Measurements from ENCODE around the gene MYO1H.
"Not testable (repeated sequence)": the region's sequence is repeated elsewhere in the genome, so short reads cannot be mapped to it uniquely, and the experiment has no call there.

Gene MYO1H

DNA sequence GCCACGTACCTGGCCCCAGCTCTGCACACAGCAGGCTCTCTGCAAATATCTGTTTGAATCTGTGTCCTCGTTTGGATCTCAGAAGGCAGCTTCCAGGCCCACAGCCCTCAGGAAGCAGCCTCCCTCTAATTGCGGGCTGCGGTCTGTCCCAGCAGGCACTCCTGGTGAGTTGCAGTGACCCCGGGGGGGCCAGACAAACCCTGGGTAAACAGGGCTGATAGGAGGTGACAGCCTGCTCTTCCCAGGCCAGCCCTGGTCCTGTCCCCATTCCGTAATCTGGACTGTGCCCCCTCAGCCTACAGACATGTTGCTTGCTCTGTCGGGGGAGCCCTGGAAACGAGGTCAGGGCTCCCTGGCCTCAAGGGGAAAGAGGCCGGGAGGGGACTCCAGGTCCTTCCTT, 40.6 kb upstream of the MYO1H start:
- no peak overlapping the region for H3K4me3 ChIP-seq (replicated peaks; ENCODE audit: low read depth, low read length)
- TF ChIP-seq, protein P1, sequence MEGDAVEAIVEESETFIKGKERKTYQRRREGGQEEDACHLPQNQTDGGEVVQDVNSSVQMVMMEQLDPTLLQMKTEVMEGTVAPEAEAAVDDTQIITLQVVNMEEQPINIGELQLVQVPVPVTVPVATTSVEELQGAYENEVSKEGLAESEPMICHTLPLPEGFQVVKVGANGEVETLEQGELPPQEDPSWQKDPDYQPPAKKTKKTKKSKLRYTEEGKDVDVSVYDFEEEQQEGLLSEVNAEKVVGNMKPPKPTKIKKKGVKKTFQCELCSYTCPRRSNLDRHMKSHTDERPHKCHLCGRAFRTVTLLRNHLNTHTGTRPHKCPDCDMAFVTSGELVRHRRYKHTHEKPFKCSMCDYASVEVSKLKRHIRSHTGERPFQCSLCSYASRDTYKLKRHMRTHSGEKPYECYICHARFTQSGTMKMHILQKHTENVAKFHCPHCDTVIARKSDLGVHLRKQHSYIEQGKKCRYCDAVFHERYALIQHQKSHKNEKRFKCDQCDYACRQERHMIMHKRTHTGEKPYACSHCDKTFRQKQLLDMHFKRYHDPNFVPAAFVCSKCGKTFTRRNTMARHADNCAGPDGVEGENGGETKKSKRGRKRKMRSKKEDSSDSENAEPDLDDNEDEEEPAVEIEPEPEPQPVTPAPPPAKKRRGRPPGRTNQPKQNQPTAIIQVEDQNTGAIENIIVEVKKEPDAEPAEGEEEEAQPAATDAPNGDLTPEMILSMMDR (IDR thresholded peaks at IDR 0.05; ENCODE audit: low read length, missing control alignments) = no peak
- DNase-seq (ENCODE audit: low read depth) = no peak

DNA sequence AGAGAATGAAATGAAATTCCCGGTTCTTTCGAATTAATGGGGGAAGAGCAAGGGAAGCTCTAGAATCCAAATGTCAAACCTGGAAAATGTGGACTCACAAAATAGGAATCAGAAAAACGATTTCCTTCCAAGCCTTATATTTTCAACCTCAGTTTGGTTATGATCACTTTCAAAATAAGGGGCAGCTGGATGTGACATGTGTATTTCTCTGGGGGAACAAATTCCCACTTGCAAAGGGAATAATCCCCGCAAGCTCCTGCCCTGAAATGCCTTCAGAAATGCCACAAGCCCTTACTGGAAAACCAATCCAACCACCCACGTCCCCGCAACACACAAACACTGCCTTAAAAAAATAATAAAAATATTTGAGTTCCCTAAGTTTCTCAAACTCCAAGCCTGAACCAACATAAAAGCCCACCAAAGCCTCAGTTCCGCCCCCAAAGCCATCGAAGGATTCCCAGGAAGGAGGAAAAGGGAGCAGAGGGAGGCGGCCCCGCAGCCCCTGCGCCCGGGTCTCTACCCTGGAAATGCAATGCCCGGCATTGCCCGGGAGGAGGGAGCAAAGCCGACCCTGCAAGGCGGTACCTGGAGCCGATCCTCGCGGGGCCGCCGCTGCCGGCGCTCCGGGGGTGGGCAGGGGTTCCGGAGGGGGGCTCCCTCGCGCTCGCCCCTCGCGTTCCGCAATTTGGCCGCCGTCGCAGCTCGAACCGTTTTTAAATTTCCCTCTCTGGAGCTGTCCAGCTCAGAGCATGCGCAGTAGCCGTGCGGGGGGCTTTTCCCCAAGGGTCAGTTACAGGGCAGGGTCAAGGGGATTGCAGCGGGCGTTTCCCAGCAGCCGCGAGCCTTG, 38.9 kb upstream of the MYO1H start, which contains the start of gene FOXN4:
FOXN4 (minus strand) TSS at position 751 of the 847 bp plus-strand sequence. CDS start 963 bp downstream, outside the sequence.
- TF ChIP-seq, protein P1 (IDR thresholded peaks at IDR 0.05; ENCODE audit: low read length, missing control alignments) = no peak
- no peak within 1 kb of the TSS for H3K4me3 ChIP-seq (replicated peaks; ENCODE audit: low read depth, low read length)
- DNase-seq (ENCODE audit: low read depth) = no peak

DNA sequence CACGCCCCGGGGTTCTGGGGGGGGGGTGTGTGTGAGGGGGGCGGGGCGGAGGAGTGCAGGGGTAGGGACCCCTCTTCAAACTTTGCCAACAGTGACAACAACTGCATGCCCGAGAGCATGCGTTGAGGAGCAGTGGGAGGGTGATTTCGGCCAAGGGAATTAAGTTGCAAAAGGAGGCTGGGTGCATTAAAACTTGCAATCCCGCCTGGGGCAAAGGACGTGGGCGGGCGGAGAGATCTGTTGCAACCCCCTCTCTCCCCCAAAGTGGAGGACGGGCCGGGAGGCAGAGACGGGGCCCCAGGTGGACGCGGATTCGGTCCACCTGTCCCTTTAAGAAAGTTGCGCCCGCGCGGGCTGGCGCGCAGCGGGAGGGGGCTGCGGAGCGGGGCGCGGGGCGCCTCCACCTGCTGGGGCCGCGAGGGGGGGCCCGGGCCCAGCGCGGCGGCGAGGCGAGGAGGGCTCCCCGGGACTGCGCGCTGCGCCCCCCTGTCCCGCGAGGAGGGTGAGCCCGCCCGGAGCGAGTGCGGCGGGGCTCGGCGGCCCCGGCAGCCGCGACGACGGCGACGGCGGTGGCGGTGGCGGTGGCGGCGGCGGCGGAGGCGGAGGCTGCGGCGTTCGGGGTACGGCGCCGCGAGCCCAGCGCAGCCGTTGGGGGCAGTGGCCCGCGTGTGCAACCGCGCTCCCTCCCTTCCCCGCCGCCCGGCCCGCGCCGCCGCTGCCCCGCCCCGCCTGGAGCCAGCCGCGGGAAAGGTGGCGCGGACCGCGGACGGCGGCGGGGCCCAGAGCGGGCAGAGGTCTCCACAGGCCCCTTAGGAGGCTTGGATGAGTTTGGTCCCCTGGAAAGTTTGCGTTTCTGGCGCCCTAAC, 38.1 kb upstream of the MYO1H start:
- DNase-seq (ENCODE audit: low read depth) = no peak
- H3K4me3 ChIP-seq (replicated peaks; ENCODE audit: low read depth, low read length) = no peak overlapping the region
- TF ChIP-seq, protein P1 (IDR thresholded peaks at IDR 0.05; ENCODE audit: low read length, missing control alignments) = no peak

DNA sequence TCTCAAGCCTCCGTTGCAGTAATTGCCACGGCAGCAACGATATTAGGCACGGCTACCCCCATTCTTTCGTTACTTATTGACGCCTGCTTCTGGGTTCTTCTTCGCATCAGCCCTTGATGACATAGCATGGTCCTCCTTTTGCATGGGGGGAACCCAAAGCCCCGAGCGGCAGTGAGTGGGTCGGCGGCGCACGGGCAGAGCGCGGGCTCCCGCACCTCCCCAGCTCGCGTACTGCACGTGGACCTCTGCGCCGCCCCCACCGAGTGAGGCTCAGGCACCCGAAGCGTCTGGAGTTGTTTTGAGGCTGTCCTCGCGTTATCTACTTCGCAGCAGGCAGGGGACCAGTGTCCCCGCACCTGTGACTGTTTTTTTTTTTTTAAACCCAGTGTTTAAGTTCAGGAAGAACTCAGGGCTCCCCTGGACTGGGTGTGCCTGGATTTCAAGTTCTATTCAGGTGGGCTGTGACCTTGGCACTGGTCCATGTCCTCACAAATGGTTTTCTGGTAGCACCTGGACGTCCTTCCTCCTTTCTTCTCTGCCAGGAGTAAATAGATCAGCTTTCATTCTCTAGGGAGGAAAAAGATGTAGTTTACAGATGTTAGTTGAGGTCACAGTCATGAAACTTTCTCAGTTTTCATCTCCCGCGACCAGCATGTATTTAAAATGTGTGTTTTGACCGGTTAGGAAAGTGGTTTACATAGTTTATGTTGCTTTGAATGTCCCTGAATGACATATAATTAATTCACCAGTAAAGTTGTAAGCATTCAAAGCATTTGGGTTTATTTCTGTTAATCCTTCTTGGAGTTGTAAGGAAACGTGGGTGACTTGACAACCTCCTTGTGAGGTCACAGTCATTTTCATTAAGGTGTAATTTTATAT, 37.2 kb upstream of the MYO1H start:
- H3K4me3 ChIP-seq (replicated peaks; ENCODE audit: low read depth, low read length) = no peak overlapping the region
- no peak for DNase-seq (ENCODE audit: low read depth)
- TF ChIP-seq, protein P1 (IDR thresholded peaks at IDR 0.05; ENCODE audit: low read length, missing control alignments) = no peak

DNA sequence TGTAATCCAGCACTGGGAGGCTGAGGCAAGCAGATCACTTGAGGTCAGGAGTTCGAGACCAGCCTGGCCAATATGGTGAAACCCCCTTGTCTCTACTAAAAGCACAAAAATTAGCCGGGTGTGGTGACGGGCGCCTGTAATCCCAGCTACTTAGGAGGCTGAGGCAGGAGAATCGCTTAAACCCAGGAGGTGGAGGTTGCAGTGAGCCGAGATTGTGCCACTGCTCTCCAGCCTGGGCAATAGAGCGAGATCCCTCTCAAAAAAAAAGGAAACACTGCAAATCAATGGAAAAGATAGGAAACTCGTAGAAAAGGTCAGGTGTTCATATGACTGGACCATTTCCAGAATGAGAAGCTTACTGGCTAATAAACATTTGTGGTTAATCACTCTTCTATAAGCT, 26.4 kb upstream of the MYO1H start:
- H3K4me3 ChIP-seq (replicated peaks; ENCODE audit: low read depth, low read length) = not testable (repeated sequence)

DNA sequence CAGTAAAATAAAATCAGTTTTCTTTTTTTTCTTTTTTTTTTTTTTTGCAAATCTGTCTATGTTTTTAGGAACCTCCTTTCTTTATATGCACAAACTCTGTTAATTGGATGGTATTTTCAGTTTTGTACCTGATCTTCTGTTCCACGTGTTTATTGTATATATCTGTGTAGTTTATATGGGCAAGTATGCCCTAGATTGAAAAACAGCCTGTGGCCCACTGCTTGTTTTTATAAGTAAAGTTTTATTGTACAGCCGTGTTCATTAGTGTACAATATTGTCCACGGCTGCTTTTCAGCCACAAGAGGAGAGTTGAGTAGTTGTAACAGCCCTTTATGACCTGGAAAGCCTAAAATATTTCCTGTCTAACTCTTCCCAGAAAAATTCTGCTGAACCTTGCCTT, 18.7 kb upstream of the MYO1H start:
- no peak for DNase-seq (ENCODE audit: low read depth)
- TF ChIP-seq, protein P1 (IDR thresholded peaks at IDR 0.05; ENCODE audit: low read length, missing control alignments) = no peak
- no peak overlapping the region for H3K4me3 ChIP-seq (replicated peaks; ENCODE audit: low read depth, low read length)

More for the DNA sequence above, 26.4 kb upstream of the MYO1H start:
- DNase-seq (ENCODE audit: low read depth) = not testable (repeated sequence)

Measured in fibroblast of pulmonary artery (primary cell).